Neuron (in vitro differentiated cells): ENCODE data around the gene DPYD.

Experiments
- H2AFZ ChIP-seq: one replicate; pipeline ENCODE4 v1.6.1; 2013; ENCODE audit warnings: low read depth, mild to moderate bottlenecking, inconsistent platforms, low read length, moderate library complexity
- H3K27me3 ChIP-seq: one replicate; pipeline ENCODE4 v1.6.1; 2013; ENCODE audit warnings: low read length; ENCODE audit not compliant: insufficient read depth
- H3K36me3 ChIP-seq: one replicate; pipeline ENCODE4 v1.6.1; 2013; ENCODE audit warnings: low read length; ENCODE audit not compliant: insufficient read depth
- H3K4me1 ChIP-seq: one replicate; pipeline ENCODE4 v1.6.1; 2013; ENCODE audit warnings: low read length; ENCODE audit not compliant: insufficient read depth
- H3K4me3 ChIP-seq: 2 replicates; pipeline ENCODE4 v1.5.1; 2013; ENCODE audit warnings: mild to moderate bottlenecking, low read length, moderate library complexity
- H3K9me3 ChIP-seq: one replicate; pipeline ENCODE4 v1.6.1; 2013; ENCODE audit warnings: low read length

The DPYD gene

GRCh38 chr1:97379387-97380075 is 541.3 kb downstream of the DPYD start:
- Histone ChIP-seq H3K27me3 (no peaks in the 10 kb centered on the region), H2AFZ (no peak overlapping the region), H3K4me1 (peaks cover 6% of the 10 kb centered on the region), H3K9me3 (no peaks in the 10 kb centered on the region), H3K4me3 (no peak overlapping the region), H3K36me3 (no peaks in the 10 kb centered on the region)

DNA sequence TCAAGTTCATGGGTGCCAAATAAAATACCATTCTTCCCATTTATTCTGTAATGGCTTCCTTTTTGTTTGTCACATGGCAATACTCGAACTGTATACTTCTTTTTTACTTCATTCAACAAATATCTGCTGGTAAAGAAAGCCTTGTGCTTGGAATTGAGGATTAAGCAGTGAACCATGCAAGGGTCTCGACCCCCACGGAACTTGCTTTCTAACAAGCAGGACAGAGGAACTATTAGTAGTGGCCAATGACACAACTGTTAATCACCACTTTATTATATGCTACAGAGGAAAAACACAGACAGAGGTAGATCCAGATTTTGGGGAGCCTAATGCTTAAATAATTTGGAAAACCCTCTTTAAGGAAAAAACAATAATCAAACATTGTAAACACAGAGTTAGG is 542.2 kb downstream of the DPYD start:
- Histone ChIP-seq H3K9me3 (no peaks in the 10 kb centered on the region), H3K4me3 (no peak overlapping the region), H3K27me3 (no peaks in the 10 kb centered on the region), H2AFZ (no peak overlapping the region), H3K4me1 (peaks cover 6% of the 10 kb centered on the region), H3K36me3 (no peaks in the 10 kb centered on the region)

GRCh38 chr1:97377432-97378034 is 543.3 kb downstream of the DPYD start:
- Histone ChIP-seq H2AFZ (no peak overlapping the region), H3K36me3 (no peaks in the 10 kb centered on the region), H3K4me1 (peaks cover 6% of the 10 kb centered on the region), H3K4me3 (no peak overlapping the region), H3K27me3 (no peaks in the 10 kb centered on the region), H3K9me3 (no peaks in the 10 kb centered on the region)

- no peaks in the 10 kb centered on the region for H3K27me3 ChIP-seq
- no peaks in the 10 kb centered on the region for H3K4me1 ChIP-seq
- no peaks in the 10 kb centered on the region for H3K36me3 ChIP-seq
- no peak overlapping the region for H2AFZ ChIP-seq
- no peaks in the 10 kb centered on the region for H3K9me3 ChIP-seq
- H3K4me3 ChIP-seq: no peak overlapping the region
Observed at GRCh38 chr1:97373000-97373399, 547.8 kb downstream of the DPYD start.

GRCh38 chr1:97372531-97372930 is 548.3 kb downstream of the DPYD start:
- Histone ChIP-seq H3K36me3 (no peaks in the 10 kb centered on the region), H3K27me3 (no peaks in the 10 kb centered on the region), H2AFZ (no peak overlapping the region), H3K4me1 (no peaks in the 10 kb centered on the region), H3K9me3 (no peaks in the 10 kb centered on the region), H3K4me3 (no peak overlapping the region)

DNA sequence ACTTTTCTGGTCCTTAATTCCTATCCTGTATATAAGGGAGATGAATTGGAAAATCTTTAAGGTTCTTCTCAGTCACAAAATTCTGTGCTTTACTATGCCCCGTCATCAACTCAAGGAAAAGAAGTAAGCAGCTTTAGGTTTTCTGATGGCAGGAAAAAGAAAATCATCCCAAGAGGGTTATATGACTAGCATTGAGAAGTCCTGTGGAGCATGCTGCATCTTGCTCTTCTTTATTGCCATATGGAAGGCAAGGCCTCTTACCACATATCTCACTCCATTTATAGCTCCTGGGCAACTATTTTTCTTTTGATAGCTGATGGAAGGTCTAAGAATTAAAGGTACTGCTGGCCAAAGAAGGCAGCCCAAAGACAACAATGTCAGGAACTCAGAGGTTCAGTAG is 552.5 kb downstream of the DPYD start:
- Histone ChIP-seq H3K9me3 (no peaks in the 10 kb centered on the region), H3K36me3 (no peaks in the 10 kb centered on the region), H2AFZ (no peak overlapping the region), H3K4me3 (no peak overlapping the region), H3K4me1 (no peaks in the 10 kb centered on the region), H3K27me3 (no peaks in the 10 kb centered on the region)

GRCh38 chr1:97366984-97367383 is 553.9 kb downstream of the DPYD start:
- Histone ChIP-seq H2AFZ (no peak overlapping the region), H3K27me3 (no peaks in the 10 kb centered on the region), H3K36me3 (no peaks in the 10 kb centered on the region), H3K4me3 (no peak overlapping the region), H3K4me1 (no peaks in the 10 kb centered on the region), H3K9me3 (no peaks in the 10 kb centered on the region)

GRCh38 chr1:97365026-97365425 is 555.8 kb downstream of the DPYD start:
- Histone ChIP-seq H3K4me3 (no peak overlapping the region), H2AFZ (no peak overlapping the region), H3K36me3 (no peaks in the 10 kb centered on the region), H3K9me3 (no peaks in the 10 kb centered on the region), H3K4me1 (no peaks in the 10 kb centered on the region), H3K27me3 (no peaks in the 10 kb centered on the region)

DNA sequence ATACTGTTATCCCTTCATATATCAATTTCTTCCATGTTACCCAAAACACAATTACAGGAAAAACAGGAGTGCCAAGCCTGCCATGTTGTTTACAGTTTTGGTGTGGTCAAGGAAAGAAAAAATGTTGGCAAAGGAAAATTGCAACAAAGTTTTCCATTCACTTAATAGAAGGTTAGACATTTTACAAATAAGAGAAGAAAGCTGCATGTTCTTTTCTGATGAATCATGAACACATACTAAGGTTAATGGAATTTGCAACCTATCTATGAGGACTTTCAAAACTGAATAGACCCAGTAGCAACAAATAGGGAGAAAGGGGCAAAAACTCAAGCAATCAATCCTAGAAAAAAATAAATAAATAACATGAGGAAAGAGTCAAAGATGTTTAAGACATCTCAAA is 556.7 kb downstream of the DPYD start:
- Histone ChIP-seq H3K4me1 (no peaks in the 10 kb centered on the region), H3K4me3 (no peak overlapping the region), H3K36me3 (no peaks in the 10 kb centered on the region), H3K9me3 (no peaks in the 10 kb centered on the region), H2AFZ (no peak overlapping the region), H3K27me3 (no peaks in the 10 kb centered on the region)

DNA sequence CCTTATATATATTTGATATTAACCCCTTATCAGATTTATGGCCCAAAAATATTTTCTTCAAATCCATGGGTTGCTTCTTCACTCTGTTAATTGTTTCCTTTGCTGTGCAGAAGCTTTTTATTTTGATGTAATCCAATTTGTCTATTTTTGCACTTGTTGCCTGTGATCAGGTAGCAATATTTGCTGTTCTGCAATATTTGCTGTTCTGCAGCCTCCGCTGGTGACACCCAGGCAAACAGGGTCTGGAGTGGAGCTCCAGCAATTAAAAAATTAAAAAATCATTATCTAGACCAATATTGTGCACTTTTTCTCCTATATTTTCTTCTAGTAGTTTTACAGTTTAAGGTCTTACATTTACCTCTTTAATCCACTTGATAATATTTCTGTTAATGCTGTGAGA is 564.5 kb downstream of the DPYD start:
- peaks cover 5% of the 10 kb centered on the region for H3K9me3 ChIP-seq
- no peaks in the 10 kb centered on the region for H3K27me3 ChIP-seq
- no peaks in the 10 kb centered on the region for H3K36me3 ChIP-seq
- H2AFZ ChIP-seq: no peak overlapping the region
- no peak overlapping the region for H3K4me3 ChIP-seq
- peaks cover 10% of the 10 kb centered on the region for H3K4me1 ChIP-seq

DNA sequence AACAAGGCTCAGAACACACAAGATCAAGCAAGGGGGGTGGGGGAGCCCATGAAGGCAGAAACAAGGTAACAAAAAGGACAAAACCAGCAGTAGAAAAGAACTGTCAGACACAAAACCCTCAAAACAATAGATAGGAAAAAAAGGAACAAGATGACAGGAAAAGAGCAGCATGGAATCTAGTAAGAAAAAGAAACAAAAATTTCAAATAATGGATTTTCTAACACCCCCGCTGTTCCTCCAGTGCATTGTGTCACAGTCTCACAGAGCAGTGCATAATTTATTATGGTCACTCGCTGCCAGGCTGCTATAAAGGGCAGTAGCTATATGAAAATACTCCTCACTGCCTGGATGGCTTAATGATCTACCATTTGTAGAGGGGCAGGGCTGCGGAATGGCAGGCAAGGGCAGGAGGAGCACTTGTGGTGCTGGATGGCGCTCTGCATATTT is 567.9 kb downstream of the DPYD start:
- Histone ChIP-seq H3K27me3 (no peaks in the 10 kb centered on the region), H3K4me3 (peak overlapping the region; percentile 1), H3K36me3 (no peaks in the 10 kb centered on the region), H3K9me3 (peaks cover 3% of the 10 kb centered on the region), H3K4me1 (peaks cover 10% of the 10 kb centered on the region), H2AFZ (no peak overlapping the region)

DNA sequence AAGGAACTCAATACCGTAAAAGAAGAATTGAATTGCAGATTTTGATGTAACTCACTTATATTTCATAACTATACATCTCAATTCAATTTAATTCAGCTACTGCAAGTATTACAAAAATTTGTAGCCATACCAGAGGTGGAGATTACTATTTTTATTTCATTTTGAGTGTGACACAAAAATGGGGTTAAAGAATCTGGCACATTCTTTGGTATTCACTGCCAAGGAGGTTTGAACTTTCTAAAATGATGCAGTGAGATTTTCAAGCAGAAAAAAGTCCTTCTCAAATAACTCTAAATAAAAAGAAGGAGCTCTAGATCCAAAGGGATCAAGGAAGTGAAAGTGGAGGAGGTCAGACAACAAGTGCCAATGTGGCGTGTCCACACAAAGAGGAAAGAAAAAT is 569.0 kb downstream of the DPYD start:
- H3K36me3 ChIP-seq: no peaks in the 10 kb centered on the region
- H3K4me3 ChIP-seq: no peak overlapping the region
- H3K9me3 ChIP-seq: no peaks in the 10 kb centered on the region
- no peaks in the 10 kb centered on the region for H3K27me3 ChIP-seq
- peaks cover 10% of the 10 kb centered on the region for H3K4me1 ChIP-seq
- H2AFZ ChIP-seq: no peak overlapping the region

DNA sequence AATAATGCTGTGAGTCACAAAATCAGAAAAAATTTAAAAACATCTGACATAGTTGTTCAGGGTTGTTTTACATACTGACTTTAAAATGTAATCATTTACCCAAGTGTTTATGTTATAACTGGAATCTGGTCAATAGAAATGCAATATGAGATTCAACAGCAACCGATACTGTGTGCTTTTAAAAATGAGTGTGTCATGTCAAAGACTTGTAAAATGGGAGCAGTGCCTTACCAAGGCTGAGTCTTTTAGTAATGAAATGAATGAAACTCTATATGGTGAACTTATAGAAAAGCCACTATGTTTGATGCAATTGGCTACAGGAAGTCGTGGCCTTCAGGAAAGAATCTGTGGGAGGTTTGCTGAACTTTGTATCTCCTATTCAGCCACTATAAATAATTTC is 570.2 kb downstream of the DPYD start:
- Histone ChIP-seq H3K36me3 (no peaks in the 10 kb centered on the region), H3K4me3 (no peak overlapping the region), H3K4me1 (peaks cover 10% of the 10 kb centered on the region), H3K9me3 (no peaks in the 10 kb centered on the region), H3K27me3 (no peaks in the 10 kb centered on the region), H2AFZ (no peak overlapping the region)

DNA sequence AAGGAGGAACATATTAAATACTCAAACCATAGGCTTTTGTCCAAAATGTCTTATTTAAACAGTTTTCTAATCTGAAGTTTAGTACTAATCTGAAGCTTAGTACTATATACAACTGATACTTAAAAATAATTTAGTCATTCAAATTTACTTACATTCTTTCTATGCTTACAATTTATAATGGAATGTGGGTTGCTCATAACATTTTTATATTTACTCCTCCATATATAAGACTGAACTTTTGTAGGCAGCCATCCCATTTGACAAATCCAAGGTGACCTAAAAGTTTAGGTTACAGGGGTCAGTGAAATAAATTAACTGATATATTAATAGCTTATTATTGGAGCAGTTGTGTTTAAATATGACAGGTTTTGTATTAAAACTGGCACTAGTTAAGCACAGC is 570.6 kb downstream of the DPYD start:
- Histone ChIP-seq H3K4me1 (peaks cover 10% of the 10 kb centered on the region), H3K27me3 (no peaks in the 10 kb centered on the region), H3K9me3 (no peaks in the 10 kb centered on the region), H2AFZ (no peak overlapping the region), H3K36me3 (no peaks in the 10 kb centered on the region), H3K4me3 (no peak overlapping the region)
